Activated effector memory CD4-positive, alpha-beta T cell treated with Interleukin-2 at 50 U/mL for 16 hours (primary cell): ENCODE data around the gene ZMYND15.
"Not testable (repeated sequence)": the region's sequence is repeated elsewhere in the genome, so short reads cannot be mapped to it uniquely, and the experiment has no call there.

Source experiments
- DNase-seq: peaks from one replicate; pipeline ENCODE4 v3.0.0-alpha.2; 2020

ZMYND15 gene, protein sequence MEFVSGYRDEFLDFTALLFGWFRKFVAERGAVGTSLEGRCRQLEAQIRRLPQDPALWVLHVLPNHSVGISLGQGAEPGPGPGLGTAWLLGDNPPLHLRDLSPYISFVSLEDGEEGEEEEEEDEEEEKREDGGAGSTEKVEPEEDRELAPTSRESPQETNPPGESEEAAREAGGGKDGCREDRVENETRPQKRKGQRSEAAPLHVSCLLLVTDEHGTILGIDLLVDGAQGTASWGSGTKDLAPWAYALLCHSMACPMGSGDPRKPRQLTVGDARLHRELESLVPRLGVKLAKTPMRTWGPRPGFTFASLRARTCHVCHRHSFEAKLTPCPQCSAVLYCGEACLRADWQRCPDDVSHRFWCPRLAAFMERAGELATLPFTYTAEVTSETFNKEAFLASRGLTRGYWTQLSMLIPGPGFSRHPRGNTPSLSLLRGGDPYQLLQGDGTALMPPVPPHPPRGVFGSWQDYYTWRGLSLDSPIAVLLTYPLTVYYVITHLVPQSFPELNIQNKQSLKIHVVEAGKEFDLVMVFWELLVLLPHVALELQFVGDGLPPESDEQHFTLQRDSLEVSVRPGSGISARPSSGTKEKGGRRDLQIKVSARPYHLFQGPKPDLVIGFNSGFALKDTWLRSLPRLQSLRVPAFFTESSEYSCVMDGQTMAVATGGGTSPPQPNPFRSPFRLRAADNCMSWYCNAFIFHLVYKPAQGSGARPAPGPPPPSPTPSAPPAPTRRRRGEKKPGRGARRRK

DNA sequence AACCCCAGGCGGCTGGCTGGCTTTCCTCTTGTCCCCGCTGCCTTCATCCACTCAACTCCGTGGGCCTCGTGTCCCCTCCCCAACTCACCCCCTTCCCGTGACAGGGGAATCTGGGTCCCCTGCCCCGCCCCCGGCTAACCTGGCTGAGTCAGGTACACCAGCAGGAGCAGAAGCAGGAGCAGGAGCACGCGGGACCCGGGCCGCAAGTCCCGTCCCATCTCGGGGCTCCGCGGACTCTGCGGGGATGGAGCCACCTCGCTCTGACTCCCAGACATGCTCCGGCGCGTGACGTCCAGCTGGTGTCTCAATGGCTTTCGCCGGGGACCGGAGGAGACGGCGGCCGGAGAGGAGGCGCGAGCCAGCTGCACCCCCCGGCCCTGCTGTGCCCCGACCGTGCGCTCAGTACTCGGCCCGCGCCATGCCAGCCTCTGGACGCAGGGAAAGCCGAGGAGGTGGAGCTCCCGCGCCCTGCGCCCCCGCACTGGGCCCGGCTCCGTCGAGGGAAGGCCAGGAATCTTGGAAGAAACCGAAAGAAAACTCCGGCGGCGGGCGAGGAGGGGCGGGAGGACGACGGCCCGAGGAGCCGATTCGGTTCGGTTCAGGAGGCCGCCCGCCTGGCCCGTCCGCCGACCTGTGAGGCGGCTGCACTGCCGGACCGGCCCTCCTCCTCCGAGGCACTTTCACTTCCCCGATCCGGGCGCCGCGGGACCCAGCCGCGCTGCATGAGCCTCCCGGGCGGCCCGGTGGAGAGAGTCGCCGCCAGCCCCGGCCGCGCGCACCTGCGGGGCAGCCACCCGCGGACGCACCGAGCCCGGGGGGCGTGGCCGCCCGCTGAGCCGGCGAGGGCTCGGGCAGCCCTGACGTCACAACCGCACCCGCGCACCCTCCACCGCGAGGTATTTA, at the start of gene ZMYND15, which contains the start of gene CXCL16:
Gene ZMYND15 (plus strand): TSS at position 712 of the 903 bp plus-strand sequence. CDS start 716 bp downstream, outside the sequence.
Gene CXCL16 (minus strand): TSS at position 807 of the 903 bp plus-strand sequence. CDS start 589 bp downstream, at position 218.
- peak; percentile 44 for DNase-seq

DNA sequence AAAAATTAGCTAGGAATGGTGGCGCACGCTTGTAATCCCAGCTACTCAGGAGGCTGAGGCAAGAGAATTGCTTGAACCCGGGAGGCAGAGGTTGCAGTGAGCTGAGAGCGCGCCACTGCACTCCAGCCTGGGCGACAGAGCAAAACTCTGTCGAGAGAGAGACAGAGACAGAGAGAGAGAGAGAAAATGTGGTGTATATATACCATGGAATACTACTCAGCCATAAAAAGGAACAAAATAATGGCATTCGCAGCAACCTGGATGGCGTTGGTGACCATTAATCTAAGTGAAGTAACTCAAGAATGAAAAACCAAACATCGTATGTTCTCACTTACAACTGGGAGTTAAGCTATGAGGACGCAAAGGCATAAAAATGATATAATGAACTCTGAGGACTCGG, 49.8 kb upstream of the ZMYND15 start:
- not testable (repeated sequence) for DNase-seq

DNA sequence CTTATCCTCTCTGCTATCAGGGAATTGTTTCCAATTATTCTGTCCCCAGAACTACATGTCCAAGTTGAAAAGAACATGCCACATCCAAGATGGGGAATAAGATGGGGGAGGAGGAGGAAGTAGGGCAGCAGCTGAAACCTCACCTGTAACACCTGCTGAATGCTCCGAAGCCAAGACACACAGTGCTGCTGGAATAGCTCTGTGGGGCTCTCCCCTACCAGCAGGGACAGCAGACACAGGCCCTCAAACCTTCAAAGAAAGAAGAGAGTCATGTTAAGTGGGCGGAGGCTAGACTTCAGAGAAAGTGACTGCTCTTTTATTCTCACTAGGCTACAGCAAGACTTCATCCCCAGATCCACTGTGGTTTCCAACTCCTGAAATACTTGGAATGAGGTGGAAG, 48.9 kb upstream of the ZMYND15 start:
- no peak for DNase-seq

DNA sequence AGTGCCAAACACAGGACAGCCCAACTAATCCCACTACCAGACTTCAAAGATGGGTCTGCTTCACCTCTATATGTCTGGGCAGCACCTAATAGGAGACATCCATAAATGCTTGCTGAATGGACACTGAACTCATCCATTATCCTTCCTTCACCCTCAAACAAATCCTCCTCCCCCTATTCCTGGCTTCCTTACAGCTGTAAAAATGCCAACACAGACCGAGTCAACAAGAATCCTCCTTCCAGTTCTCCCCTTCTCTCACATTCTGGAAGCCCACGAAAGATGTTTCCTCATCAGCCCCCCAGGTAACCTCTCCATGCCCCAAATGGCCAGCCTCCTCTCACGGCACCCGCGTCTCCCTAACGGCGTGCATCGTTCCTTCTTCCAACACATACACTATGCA, 47.9 kb upstream of the ZMYND15 start:
- DNase-seq = no peak

DNA sequence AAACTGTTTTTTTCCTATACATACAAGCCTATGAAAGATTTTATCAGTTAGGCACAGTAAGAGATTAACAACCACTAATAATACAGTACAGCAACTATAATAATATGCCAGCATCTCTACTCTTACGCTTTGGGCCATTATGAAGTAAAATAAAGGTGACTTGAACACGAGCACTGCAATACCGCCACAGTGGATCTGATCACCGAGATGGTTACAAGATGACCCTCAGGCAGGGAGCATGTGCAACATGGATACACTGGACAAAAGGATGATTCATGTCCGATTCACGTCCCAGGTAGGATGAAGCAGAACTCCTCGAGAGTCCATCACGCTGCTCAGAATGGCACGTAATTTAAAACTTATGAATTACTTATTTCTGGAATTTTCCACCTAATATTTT, 46.2 kb upstream of the ZMYND15 start:
- no peak for DNase-seq

DNA sequence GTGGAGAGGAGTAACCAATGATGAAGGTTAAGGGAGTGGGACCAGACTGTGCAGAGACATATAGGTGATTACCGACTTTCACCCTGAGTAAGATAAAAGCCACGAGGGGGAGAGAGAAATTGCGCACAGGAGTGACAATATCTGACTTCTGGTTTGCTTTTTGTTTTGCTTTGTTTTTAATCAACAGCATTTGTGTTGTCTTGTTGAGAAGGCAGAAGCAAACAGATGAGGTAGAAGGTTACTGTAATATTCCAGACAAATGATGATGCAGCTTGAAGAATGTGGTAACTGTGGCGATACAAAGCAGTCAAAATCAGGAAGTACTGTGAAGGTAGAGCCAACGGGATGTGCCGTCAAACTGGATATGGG, 43.2 kb upstream of the ZMYND15 start:
- no peak for DNase-seq

DNA sequence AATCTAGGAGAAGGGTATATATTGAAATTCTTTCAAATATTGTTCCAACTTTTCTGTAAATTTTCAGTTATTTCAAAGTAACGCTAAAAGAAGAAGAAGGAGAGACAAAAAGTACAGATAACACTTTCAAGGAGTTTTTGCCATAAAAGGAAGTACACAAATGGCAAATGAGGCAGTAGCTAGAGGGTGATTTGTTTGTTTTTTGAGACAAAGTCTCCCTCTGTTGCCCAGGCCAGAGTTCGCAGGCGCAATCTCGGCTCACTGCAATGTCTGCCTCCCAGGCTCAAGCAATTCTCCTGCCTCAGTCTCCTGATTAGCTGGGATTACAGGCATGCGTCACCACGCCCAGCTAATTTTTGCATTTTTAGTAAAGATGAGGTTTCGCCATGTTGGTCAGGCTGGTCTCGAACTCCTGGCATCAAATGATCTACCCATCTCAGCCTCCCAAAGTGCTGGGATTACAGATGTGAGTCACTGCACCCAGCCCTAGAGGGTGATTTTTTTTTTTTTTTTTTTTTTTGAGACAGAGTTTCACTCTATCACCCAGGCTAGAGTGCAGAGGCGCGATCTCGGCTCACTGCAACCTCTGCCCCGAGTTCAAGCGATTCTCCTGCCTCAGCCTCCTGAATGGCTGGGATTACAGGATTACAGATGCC, 40.1 kb upstream of the ZMYND15 start:
- not testable (repeated sequence) for DNase-seq

DNA sequence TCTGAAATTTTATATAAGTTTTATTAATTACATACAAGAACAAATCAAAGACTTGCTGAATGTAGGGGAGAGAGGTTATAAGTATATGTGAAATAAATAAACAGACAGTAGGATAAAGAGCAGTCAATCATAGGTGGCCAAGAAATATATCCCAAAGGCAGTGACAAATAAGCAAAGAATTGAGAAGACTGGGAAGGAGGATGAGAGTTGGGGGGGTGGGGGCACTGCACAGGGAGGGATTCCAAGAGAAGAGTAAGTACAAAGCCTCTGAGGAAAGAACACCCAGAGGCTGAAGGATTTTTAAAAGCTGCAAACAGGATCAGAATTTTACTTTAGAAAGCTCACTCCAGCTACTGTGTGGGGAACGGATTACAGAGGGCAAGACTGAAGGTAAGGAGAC, 38.5 kb upstream of the ZMYND15 start:
- no peak for DNase-seq

DNA sequence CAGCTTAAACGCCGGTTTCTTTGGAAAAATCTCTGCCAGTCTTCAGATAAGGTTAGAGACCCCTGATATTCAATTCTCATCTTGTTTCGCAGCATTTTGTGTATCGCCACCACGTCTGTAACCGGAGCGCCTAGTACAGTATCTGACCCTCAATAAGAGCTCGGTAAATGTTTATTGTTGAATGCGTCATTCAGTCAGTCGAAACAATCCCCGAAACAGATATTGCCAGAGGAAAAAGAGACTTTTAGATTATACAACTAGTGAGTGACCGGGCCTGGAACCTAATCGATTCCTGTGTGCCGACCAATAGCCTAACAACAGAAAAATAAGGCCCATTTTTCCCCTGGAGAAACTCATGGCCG, 36.3 kb upstream of the ZMYND15 start:
- no peak for DNase-seq

DNA sequence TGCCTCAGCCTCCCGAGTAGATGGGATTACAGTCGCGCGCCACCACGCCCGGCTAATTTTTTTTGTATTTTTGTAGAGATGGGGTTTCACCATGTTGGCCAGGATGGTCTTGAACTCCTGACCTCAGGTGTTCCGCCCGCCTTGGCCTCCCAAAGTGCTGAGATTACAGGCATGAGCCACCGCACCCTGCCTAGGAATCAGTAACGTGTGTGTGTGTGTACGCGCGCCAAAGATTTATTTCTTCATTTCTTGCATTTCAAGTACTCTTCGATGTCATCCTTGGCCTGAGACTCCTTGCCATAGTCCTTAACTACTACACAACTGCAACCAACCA, 35.1 kb upstream of the ZMYND15 start:
- DNase-seq = not testable (repeated sequence)

DNA sequence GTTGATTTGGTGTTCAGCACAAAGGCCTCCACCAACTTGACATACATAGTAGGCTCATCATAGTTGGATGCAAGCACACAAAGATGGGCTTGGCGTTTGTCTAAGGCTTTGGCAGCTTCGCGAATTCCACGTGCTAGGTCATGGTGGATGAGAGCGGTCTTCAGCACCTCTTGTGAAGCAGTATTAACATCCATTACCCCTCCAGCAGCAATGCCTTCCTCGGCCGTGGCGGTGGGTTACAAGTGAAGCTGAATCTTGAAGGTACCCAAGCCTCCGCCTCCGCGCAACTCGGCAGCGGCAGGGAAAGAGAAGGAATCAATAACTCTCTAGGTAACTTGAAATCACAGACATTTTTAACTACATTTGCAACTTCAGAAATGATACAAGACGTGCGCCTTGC, 34.6 kb upstream of the ZMYND15 start:
- no peak for DNase-seq

DNA sequence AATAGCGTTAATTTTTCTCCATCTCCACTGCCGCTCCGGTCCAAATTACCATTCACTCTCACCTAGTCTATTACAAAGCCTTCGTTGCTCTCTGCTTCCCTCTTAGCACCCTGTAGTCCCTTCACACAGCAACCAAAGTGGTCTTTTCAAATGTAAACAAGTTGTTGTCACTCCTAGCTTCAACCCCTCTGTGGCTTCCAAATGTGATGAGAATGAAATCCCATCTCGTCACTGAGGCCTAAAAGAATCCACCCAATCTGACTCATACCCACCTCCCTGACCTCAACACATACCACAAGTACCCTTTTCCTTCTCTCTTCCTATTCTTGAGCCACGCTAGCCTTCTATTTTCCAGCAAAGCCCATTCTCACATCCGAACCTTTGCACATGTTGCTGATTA, 33.5 kb upstream of the ZMYND15 start:
- no peak for DNase-seq

DNA sequence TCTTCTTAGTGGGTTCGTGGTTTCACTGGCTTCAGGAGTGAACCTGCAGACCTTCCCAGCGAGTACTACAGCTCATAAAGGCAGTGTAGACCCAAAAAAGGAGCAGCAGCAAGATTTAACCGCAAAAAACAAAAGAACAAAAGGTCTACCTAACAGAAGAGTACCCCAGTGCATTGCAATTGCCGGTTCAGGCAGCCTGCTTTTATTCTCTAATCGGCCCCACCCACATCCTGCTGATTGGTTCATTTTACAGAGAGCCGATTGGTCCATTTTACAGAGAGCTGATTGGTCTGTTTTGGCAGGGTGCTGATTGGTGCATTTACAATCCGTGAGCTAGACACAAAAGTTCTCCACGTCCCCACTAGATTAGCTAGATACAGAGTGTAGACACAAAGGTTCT, 31.2 kb upstream of the ZMYND15 start:
- no peak for DNase-seq

DNA sequence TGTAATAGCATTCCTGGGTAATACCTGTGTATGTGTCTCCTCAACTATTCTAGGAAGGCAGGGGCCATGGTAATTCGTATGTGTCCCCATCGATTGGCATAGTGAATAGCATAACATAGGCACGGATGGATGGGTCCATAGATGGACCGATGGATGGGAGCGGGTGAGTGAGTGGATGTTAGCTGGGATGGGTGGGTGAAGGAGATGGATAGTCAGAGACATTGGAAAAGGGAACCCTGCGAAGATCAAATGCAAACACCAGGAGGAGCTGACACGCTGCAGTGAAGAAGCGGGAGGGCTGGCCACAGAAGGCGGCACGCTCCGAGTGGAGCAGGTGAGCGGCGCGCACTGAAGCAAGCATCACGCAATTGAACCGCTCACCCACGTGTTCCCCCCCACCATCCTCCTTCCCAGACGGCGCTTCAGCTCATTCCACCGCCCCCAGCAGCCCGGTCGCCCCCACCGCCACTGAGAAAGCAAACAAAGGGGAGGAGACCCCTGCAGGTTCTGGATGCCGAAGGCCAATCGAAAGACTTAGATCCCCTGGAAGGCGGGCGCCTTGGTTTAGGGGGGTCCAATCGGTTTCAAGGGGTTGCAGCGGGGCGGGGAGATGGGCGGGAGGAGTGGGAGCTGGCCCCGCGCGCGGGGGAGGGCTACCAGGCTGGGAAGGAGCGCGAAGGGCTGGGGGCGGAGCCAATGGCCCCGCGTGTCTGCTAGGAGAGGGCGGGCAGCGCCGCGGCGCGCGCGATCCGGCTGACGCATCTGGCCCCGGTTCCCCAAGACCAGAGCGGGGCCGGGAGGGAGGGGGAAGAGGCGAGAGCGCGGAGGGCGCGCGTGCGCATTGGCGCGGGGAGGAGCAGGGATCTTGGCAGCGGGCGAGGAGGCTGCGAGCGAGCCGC, 29.6 kb upstream of the ZMYND15 start, which contains the start of gene ARRB2:
Gene ARRB2 (plus strand): TSS at position 839 of the 899 bp plus-strand sequence. CDS start 90 bp downstream, outside the sequence.
- peak; percentile 99 for DNase-seq

DNA sequence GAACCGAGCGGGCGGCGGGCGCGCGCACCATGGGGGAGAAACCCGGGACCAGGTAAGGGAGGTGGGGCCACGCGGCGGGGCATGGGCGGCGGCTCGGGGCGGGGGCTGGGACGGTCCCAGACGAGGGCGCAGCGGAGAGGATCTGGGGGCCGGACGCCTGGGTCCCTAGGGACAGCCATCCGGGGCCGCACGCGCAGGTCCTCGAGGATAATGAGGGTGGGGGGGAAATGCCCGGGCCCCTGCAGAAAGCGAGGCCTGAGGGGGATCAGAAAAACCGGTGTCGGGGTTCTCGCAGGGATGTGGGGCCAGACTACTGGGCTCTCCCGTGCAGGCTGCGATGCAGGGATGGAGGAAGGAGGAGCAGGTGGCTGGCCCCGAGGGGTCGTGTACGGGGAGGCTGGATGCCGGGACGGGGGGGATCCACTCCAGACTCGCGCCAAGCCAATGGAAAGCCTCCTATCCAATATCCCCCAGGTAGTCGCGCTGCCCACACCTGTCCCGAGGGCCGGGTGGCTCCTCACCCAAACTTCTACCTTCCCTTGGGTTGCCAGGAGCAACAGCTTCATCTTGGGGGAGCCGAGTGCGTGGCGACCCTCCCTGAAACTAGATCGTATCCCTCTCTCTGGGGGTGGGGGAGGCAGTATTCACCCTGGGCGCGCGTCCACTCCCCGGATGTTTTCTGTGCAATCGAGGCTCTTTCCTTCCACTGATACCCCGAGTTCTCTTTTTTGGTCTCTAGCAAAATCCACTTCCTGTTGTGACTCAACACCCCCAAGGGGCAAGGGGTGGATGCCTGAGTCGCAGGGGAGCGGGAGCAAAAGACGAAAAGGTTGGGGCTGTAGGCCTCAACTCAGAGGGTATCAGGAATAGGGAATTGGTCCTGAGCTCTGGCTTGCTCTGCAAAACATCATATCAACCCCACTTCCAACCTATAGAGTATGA, 28.7 kb upstream of the ZMYND15 start:
- DNase-seq = peak; percentile 46

DNA sequence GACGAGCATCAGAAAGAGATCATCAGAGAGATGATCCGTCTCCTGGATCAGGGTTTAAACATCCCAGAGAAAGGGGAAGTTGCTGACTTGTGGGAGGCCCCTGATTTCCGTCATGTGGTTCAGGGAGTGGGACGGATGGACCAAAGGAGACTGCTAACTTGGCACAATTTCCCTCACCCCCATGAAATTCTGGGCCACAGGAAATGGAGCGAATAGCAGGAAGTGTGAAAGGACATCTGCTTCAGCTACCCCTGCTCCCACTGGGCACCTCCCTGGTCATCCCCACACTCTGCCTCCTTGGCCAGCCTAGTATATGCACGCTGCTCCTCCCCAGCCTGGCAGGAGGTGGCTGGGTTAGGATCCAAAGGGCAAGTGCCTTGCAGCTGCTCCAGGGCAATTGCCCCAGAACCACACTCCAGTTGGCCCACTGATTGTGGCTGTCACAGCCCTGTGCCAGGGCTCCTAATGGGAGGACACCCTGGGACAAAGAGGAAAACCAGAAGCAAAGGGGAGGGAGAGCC, 27.9 kb upstream of the ZMYND15 start:
- no peak for DNase-seq

DNA sequence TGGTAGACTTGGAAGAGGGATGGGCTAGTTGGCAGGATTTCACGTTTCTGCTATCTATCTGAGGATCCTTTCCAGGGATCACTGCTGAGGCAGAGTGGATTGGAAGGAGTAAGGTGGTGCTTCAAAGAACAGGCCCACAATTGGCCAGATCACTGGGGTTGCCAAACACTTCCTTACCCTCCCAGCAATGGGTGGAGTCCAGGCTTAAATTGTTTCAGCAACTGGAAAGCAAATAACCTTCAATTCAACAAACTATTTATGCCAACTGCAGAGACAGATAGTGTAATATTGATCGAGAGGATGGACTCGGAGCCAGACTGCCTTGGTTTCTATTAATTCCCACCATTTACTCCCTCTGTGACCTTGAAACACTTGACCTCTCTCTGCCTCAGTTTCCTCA, 27.1 kb upstream of the ZMYND15 start:
- DNase-seq = no peak

DNA sequence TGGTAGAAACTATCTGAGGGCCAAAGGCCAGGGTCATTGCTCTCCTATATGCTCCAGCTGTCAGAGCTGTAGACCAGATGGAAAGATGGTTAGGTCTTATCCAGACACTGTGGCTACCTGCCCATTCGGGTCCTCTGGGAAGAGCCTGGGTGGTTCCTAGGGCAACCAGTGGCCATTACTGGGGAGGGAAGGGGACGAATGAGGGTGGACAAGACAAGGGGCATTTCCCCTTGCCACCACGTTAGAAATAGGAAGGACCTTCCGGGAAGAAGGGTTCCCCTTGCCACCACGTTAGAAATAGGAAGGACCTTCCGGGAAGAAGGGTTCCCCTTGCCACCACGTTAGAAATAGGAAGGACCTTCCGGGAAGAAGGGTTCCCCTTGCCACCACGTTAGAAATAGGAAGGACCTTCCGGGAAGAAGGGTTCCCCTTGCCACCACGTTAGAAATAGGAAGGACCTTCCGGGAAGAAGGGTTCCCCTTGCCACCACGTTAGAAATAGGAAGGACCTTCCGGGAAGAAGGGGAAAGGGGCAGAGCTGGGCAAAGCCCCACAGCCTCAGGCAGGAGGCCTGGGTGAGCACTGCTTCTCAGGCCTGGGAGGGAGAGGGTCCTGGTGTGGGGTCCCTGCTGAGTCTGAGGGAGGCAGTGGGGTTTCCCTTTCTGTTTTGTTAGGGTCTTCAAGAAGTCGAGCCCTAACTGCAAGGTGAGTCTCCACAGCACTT, 25.1 kb upstream of the ZMYND15 start:
- not testable (repeated sequence) for DNase-seq

DNA sequence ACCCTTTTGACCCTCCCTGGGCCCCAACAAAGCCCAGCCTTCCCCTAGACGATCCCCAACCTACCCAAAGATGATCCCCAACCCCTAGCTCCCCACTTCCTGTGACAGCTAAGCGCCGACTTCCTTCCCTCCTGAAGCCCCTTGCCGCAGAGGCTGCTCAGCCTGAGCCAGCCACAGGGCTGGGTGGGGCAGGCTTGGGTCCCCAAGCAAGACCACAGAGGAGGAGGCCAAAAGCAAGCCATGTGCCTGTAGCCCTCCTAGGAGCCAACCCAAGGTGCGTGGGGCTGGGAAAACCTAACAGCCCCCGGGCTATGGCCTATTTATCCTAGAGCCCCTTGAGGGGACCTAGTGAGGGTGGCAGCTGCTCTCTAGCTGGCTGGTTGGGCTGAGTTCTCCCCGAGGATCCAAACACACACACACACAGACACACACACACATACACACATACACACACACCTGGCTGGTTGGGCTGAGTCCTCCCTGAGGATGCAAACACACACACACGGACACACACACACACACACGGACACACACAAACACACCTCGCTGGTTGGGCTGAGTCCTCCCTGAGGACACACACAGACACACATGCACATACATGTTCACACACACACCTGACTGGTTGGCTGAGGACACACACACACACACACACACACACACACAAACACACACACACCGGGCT, 24.4 kb upstream of the ZMYND15 start:
- peak; percentile 54 for DNase-seq
